ENCODE data around the gene DIO2.

DNA sequence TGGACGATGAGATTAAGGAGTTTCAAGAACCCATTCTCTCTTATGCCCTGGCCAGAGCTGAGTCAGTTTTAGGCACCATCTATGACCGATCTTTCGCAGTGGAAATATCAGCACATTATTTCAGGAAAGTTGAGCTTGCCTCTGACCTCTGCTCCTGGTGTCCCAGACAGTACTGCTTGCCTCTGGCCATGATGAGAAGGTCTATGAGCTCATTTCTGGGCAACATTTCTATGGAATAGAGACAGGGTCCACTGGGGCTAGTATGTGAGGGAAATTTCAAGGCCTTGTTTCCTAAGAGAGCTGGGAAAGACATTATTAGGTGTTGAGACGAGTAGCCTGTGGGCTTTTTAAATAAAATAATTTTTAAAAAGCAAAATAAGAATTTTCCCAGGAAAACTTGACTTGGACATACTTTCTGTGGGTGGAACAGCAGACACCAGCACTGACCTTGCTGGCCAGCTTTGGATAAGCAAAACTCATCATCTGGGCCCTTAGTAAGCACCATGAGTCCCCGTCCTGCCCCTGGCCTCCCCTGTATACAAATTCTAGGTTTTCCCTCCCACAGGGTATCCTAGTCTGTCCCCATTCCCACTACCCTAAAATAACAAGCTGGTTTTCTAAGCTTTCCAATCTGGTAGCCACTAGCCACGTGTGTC, 43.4 kb downstream of the DIO2 start:
- TF ChIP-seq POLR2A (IDR thresholded peaks at IDR 0.05; ENCODE audit: control extremely low read depth in 1 of 2, low read depth in 2 of 2, low read length in 2 of 2) (no peak), EP300 (IDR thresholded peaks at IDR 0.05; ENCODE audit: borderline replicate concordance in 1 of 2, low read depth in 2 of 2, low read length in 2 of 2) (no peak), CTCF (IDR thresholded peaks at IDR 0.05; ENCODE audit: control extremely low read depth in 1 of 3, insufficient read depth in 1 of 3, low read depth in 1 of 3, low read length in 3 of 3) (no peak), TCF12 (IDR thresholded peaks at IDR 0.05; ENCODE audit: low read depth, low read length) (no peak)
